Keratinocyte (primary cell): ENCODE measurements around the gene BNIP5.

Source experiments
- CTCF ChIP-seq, 3 experiments: IDR thresholded peaks in 1 of 3; conservative IDR thresholded peaks in 1 of 3; optimal IDR thresholded peaks in 1 of 3; 2 replicates in 2 of 3; 3 replicates in 1 of 3; pipeline versions ENCODE3 to v1.5.1; 2011; ENCODE audit warnings: low read length in 3 of 3, mild to moderate bottlenecking in 3 of 3, moderate library complexity in 2 of 3, control low read depth in 1 of 3, inconsistent platforms in 1 of 3; ENCODE audit not compliant: insufficient read depth in 2 of 3; ENCODE audit errors: extremely low read depth in 1 of 3
- EZH2 ChIP-seq: IDR thresholded peaks from one replicate; pipeline ENCODE4 v1.6.1; 2012; ENCODE audit warnings: inconsistent platforms, mild to moderate bottlenecking, low read length, moderate library complexity

GRCh38 chr6:36315921-36316320, 20.8 kb downstream of the BNIP5 start:
- TF ChIP-seq CTCF (optimal IDR thresholded peaks at IDR 0.05 in 1 of 3, IDR thresholded peaks at IDR 0.05 in 1 of 3, conservative IDR thresholded peaks at IDR 0.05 in 1 of 3; ENCODE audit: extremely low read depth in 1 of 3, insufficient read depth in 2 of 3, low read length in 3 of 3) (no peak), EZH2 (no peak)
